Upper lobe of right lung (tissue), 1 donor: ENCODE results near the gene GNPTAB. TPM values are rescaled to one million over a fixed set of nuclear protein-coding genes. Genes with fewer than 3 reads are reported as not detected.

Source experiments
- ATAC-seq: fragments of 200-7000 bp; cut with Tn5 transposase; one replicate; pipeline ENCODE4 v1.9.1; 2020; ENCODE audit warnings: mild to moderate bottlenecking, moderate library complexity
- DNase-seq: peaks from one replicate; pipeline ENCODE4 v3.0.0-alpha.2; 2020
- H3K27ac ChIP-seq: fragments of 200-600 bp; one replicate; pipeline ENCODE4 v1.8.0; 2022
- H3K27me3 ChIP-seq: fragments of 200-600 bp; one replicate; pipeline ENCODE4 v1.8.0; 2022; ENCODE audit warnings: mild to moderate bottlenecking
- H3K36me3 ChIP-seq: fragments of 200-600 bp; one replicate; pipeline ENCODE4 v1.8.0; 2022
- H3K4me1 ChIP-seq: fragments of 200-600 bp; one replicate; pipeline ENCODE4 v1.8.0; 2022
- H3K4me3 ChIP-seq: fragments of 200-600 bp; one replicate; pipeline ENCODE4 v1.8.0; 2022; ENCODE audit warnings: mild to moderate bottlenecking
- H3K9me3 ChIP-seq: fragments of 200-600 bp; one replicate; pipeline ENCODE4 v1.8.0; 2022
- intact Hi-C: fragments of 100-400 bp; cut with DNase I; formaldehyde crosslinking; loops from one replicate; pipeline ENCODE4 v1.11.0; 2022
- total RNA-seq: library from RNA; stranded (reverse); fragmentation: NEBNext Ultra II Directional; extraction: Animal tissue kit (Norgen Biotek cat#: 25700); gene quantifications from one replicate; pipeline ENCODE4 v1.2.1, GENCODE V29; 2021
- TF ChIP-seq, protein P1 (sequence below): fragments of 200-600 bp; IDR thresholded peaks from one replicate; pipeline ENCODE4 v1.8.0; 2022; ENCODE audit warnings: antibody characterized with exemption
- donor health status: DM: no; HTN: yes; CAD: no; lungs with severe emphysema.

Gene GNPTAB
- total RNA-seq, 1 donor from 2014 or later: 65.9 TPM

DNA sequence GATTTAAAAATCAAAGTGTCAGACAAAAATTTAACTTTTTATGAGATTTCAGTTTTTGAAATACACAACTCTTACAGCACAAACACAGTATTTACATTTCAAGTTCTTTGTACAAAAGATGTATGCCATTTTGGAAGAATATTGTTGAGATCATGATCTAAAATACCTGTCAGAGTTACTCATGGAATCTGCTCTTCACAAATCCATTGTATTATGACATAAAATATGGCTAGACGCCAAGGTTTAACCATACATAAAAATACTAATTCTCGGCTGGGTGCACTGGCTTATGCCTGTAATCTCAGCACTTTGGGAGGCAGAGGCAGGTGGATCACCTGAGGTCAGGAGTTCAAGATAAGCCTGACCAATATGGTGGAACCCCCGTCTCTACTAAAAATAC is 85.3 kb downstream of the GNPTAB start:
- peaks cover 4% of the 10 kb centered on the region for H3K4me1 ChIP-seq
- DNase-seq (no peak), ATAC-seq (no peak)
- H3K9me3 ChIP-seq: no peaks in the 10 kb centered on the region
- TF ChIP-seq, protein P1, sequence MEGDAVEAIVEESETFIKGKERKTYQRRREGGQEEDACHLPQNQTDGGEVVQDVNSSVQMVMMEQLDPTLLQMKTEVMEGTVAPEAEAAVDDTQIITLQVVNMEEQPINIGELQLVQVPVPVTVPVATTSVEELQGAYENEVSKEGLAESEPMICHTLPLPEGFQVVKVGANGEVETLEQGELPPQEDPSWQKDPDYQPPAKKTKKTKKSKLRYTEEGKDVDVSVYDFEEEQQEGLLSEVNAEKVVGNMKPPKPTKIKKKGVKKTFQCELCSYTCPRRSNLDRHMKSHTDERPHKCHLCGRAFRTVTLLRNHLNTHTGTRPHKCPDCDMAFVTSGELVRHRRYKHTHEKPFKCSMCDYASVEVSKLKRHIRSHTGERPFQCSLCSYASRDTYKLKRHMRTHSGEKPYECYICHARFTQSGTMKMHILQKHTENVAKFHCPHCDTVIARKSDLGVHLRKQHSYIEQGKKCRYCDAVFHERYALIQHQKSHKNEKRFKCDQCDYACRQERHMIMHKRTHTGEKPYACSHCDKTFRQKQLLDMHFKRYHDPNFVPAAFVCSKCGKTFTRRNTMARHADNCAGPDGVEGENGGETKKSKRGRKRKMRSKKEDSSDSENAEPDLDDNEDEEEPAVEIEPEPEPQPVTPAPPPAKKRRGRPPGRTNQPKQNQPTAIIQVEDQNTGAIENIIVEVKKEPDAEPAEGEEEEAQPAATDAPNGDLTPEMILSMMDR: no peak
- H3K4me3 ChIP-seq: no peak overlapping the region
- H3K27me3 ChIP-seq: no peaks in the 10 kb centered on the region
- peaks cover 76% of the 10 kb centered on the region for H3K36me3 ChIP-seq
- intact Hi-C loops: no loop called here
- H3K27ac ChIP-seq: no peak overlapping the region

DNA sequence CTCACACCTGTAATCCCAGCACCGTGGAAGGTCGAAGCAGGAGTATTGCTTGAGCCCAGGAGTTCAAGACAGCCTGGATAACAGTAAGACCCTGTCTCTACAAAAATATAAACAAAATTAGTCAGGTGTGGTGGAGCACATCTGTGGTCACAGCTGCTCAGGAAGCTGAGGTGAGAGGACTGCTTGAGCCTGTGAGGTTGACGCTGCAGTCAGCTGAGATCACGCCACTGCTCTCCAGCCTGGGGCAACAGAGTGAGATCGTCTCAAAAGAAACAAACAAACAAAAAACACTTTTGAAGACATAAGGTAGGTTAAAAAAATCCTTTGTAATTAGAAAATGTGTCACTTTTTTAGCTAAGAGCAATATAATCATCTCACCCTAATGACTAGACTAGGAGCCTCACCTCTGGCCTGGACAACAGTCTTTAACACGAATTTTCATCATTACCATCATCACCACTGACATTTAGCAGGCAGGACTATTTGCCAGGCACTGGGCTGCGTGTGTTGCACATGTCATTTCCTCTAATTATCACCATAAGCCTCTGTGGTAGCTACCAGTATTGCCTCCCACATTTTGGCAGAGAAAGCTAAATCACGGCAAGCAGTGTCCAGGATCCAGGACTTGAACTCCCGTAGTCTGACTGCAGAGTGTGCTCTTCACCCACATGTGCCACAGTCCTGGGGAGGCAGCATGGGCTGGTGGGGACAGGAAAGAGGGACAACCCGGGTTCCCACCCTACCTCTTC is 86.9 kb downstream of the GNPTAB start:
- Histone ChIP-seq H3K9me3 (no peaks in the 10 kb centered on the region), H3K4me3 (no peak overlapping the region), H3K27ac (no peak overlapping the region), H3K27me3 (no peaks in the 10 kb centered on the region), H3K4me1 (peaks cover 4% of the 10 kb centered on the region), H3K36me3 (peaks cover 68% of the 10 kb centered on the region)
- no peak for DNase-seq
- intact Hi-C loops: no loop called here
- ATAC-seq: peak; percentile 39
- TF ChIP-seq, protein P1: no peak

DNA sequence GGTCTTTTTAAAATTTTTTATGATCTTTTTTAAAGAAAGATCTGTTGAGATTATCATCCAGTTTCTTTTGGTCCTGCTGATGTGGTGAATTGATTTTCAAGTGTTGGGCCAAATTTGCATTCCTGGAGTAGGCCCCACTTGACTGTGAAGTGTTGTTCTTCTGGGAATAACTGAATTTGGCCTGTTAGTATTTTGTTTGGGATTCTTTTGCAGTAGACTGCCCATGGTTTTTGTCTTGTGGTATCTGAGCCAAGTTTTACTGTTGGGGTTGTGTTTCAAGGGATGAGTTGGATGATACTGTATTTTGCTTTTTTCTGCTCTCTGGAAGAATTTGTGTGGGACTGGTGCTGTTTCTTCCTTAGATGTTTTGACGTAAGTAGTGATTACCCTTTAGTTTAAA is 87.5 kb downstream of the GNPTAB start:
- intact Hi-C loops: no loop called here
- Histone ChIP-seq H3K27ac (no peak overlapping the region), H3K4me3 (no peak overlapping the region), H3K27me3 (no peaks in the 10 kb centered on the region), H3K4me1 (peaks cover 4% of the 10 kb centered on the region), H3K36me3 (peaks cover 62% of the 10 kb centered on the region), H3K9me3 (no peaks in the 10 kb centered on the region)
- DNase-seq (no peak), ATAC-seq (no peak)
- TF ChIP-seq, protein P1: no peak

DNA sequence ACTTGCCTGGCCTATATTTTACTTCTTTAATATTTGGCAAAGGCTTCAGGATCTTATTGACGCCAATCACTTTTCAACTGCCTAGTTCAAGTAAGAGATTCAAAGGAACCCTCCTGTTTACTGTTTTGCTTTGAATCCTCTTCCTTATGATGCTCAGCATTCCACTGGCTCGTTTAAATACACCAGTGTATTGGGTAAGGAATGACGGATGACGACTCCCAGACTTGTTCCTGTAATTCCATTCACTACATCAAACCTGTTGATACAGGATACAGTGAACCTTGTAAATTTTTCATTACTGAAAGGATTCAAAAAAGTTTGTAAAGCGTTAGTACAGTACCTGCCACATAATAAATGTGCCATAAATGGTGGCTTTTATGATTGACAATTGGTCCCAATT is 89.8 kb downstream of the GNPTAB start:
- Histone ChIP-seq H3K4me3 (no peak overlapping the region), H3K36me3 (peaks cover 50% of the 10 kb centered on the region), H3K9me3 (no peaks in the 10 kb centered on the region), H3K4me1 (peaks cover 4% of the 10 kb centered on the region), H3K27me3 (no peaks in the 10 kb centered on the region), H3K27ac (no peak overlapping the region)
- ATAC-seq: no peak
- intact Hi-C loops: no loop called here
- TF ChIP-seq, protein P1: no peak
- DNase-seq: no peak

DNA sequence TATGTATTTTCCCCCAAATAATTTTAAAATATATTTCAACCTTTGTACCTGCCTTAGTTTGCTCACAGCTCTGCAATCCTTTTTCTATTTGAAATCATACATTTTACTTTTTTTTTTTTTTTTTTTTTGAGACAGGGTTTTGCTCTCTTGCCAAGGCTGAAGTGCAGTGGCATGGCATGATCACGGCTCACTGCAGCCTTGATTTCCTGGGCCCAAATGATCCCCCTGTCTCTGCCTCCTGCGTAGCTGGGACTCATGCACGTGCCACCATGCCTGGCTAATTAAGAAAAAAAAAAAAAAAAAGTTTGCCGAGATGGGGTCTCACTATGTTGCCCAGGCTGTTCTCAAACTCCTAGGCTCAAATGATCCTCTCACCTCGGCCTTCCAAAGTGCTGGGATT is 90.2 kb downstream of the GNPTAB start:
- TF ChIP-seq, protein P1: no peak
- Histone ChIP-seq H3K4me1 (peaks cover 4% of the 10 kb centered on the region), H3K36me3 (peaks cover 46% of the 10 kb centered on the region), H3K27ac (no peak overlapping the region), H3K9me3 (no peaks in the 10 kb centered on the region), H3K27me3 (no peaks in the 10 kb centered on the region), H3K4me3 (no peak overlapping the region)
- DNase-seq (no peak), ATAC-seq (no peak)
- intact Hi-C loops: no loop called here
